ENCODE results near the gene FLT1.

Gene FLT1

DNA sequence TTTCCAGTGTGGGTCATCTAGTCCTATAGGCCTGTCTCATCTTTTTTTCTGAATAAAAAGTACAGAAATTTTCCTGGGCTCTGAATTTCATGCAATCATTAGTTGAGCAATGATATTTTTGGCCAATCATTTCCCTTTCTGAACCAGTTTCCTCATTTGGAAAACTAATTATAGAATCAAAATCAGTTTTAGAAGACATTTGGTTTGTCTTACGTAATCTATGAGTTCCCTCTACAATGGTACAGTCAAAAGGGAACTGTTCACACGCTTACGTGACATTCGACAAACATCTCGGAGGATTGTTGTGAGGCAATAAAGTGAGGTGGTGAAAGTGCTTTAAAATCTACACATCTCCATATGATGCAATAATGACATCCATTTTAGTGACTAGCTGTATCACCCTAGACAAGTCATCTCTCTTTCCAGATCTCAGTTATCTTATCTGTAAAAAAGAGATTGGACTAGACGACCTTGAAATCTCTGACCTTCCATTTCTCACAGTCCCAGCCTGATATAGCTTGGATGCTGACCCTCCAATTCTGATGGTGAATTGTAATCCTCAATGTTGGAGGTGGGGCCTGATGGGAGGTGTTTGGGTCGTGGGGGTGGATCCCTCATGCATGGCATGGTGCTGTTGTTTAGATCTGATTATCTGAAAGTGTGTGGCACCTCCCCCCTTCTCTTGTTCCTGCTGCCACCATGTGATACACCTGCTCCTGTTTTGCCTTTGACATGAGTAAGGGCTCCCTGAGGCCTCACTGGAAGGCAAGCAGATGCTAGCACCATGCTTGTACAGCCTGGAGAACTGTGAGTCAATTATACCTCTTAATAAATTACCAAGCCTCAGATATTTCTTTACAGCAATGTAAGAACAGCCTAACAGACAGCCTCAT is 26.7 kb downstream of the FLT1 start:
- H3K4me3 ChIP-seq: no peak overlapping the region
- no peak overlapping the region for H3K27ac ChIP-seq

DNA sequence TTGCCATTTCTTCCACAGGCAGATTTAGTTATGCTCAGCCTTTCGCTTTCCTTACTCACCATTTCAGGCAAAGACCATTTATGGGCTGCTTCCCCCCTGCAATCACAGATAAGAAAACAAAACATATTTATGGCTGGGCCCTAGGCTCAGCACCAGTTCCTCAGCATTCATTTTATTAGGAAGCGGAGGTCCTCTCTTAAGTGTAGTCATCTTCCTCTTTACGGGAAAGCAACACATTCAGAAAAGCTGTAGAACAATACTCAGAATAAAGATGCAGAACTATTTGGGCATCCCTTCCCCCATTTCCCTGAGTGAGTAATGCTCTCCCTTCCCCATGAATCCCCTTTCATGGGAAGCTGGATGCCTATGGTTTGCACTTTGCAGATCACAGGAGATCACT is 27.9 kb downstream of the FLT1 start:
- Histone ChIP-seq H3K27ac (no peak overlapping the region), H3K4me3 (no peak overlapping the region)

DNA sequence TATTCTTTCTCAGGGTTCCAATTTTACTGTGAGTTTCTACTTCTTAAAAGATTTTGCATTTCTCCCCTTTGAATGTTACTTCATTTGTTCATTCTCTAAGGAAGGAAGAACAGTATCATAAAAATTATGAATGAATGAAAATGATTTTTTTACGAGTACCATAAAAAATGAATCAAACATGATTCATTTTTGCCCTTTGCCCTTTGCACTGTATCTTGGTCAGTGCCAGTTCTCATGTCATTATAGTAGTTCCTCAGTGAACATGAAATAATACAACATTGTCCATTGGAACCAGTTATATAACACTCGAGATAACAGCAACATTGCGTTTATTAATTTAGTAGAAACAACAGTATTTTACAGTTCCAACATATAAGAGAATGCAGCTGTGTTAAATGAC is 28.8 kb downstream of the FLT1 start:
- Histone ChIP-seq H3K27ac (no peak overlapping the region), H3K4me3 (no peak overlapping the region)

DNA sequence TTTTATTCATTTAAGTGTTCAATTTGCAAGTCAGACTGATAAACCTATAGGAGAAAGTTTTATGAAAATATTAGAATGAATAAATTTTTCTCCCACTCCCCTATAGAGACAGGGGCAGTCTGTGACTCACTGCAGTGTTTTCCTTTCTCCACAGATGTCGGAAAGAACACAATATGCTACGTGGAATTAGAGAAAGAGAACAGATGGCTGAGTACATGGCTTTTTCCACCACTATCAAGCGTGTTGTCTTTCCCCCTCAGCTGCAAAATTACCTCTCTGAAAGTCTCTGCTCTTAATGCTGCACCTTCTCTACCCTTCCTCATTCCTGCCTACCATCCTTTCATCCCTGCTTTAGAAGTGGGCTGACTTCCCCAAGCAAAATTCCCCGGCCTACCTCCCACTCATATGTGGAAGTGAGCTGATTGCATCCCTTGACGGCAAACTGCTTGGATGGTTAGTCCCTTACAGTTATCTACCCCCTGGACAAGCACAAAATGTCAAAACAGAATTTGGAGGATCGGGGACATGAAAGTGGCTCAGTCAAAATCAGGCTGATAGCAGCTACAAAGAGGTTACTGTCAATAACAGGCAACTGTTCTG is 30.0 kb downstream of the FLT1 start:
- Histone ChIP-seq H3K27ac (no peak overlapping the region), H3K4me3 (no peak overlapping the region)

DNA sequence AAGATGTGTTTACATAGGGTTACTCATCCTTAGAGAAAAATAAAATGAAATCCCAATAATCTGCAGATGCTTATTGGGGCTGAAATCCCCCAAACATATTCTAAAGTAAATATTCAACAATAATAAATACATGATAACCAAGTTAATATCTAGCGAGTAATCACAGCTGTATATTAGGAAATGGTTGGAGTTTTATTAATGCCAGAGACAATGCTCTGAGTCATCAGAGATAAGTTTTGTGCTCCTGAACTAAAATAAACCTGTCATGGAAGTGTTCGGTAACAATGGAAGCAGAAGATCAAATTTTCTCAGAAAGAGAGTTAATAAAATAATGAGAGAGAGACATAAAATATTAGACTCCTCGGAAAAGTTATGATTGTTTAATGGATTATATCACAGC is 31.4 kb downstream of the FLT1 start:
- Histone ChIP-seq H3K4me3 (no peak overlapping the region), H3K27ac (no peak overlapping the region)

DNA sequence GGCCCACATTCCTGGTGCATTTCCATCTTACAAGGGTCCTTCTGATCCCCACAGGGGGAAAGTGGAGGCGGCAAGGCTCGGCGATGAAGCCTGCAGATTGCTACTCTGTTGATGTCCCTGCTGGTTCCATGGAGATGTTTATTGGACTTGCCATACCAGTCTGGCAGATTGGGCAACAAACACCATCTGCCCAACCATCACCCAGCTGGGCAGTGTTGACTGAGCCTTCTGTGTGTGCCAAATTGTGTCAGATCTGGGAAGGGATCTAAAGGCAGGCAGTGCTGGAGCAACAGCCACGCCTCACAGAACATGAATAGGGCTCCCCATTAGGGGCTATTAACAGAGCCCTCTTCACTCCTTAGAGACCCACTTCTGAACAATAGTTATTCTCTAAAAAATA is 35.0 kb downstream of the FLT1 start:
- no peak overlapping the region for H3K4me3 ChIP-seq

DNA sequence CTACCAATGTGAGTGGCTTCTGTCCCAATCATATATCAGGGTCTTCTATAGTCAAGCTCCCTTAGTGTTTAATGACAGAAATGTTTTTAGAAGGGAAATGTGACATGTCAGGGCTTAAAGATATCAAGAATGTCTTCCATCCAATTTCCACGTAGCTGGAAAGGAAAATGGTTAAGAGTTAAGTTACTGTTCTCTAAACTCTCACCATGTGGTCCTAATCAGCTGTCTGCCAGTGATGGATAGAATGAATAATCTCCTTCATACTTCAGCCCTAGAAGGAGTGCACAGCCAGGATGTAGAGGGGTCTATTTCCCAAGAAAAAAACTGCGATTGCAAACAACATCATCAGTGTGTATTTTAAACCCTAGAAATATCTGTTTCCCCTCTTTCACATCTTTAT is 36.3 kb downstream of the FLT1 start:
- Histone ChIP-seq H3K4me3 (no peak overlapping the region), H3K27ac (no peak overlapping the region)

More for the DNA sequence above, 35.0 kb downstream of the FLT1 start:
- H3K27ac ChIP-seq: no peak overlapping the region

DNA sequence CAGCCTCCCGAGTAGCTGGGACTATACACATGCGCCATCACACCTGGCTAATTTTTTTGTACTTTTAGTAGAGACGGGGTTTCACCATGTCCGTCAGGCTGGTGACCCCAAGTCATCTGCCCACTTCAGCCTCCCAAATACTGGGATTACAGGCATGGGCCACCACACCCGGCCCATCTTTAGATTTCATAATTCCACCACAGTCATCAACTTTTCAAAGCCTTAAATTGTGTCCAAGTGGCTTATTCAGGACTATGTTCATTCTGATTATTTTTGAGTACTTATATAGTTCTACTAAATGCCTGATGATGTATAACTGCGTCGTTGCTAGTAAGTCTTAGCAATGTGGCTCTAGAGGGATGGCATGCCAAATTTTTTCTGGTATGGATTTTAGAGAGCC is 36.9 kb downstream of the FLT1 start:
- H3K27ac ChIP-seq: no peak overlapping the region

DNA sequence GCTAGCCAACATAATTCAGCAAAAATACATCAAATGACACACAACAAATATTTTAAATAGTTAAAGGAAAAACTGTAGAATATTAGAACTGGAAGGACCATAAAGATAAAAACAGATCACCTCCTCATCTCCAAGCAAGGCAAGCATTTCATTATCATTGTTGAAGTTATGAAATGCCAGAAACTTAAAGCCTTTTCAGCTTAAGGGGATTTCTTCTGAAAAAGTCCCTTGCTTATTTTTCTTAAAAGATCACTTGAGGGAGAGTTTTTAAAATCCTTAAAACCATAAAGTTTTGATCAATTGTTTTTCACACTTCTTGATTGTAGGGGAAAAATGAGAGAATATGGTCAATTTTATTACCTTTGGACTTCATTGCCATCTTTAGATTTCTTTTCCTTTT is 37.4 kb downstream of the FLT1 start:
- H3K4me3 ChIP-seq: no peak overlapping the region
- H3K27ac ChIP-seq: no peak overlapping the region

More for the DNA sequence above, 36.9 kb downstream of the FLT1 start:
- H3K4me3 ChIP-seq: no peak overlapping the region

DNA sequence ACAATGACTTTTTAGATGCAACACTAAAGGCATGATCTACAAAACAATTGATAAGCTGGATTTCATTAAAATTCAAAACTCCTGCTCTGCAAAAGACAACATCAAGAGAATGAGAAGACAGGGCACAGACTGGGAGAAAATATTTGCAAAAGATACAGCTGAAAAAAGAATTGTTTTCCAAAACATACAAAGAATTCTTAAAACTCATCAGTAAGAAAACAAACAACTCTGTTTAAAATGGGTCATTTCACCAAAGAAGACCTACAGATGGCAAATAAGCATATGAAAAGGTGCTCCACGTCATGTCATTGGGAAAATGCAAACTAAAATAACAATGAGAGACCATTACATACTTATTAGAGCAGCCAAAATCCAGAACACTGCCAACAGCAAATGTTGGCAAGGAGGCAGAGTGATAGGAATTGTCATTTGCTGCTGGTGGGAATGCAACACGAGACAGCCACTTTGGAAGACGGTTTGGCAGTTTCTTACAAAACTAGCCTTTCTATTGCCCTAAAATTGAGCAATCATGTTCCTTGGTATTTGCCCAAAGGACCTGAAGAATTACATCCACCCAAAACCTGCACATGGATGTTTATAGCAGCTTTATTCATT is 39.2 kb downstream of the FLT1 start:
- Histone ChIP-seq H3K4me3 (no peak overlapping the region), H3K27ac (no peak overlapping the region)

DNA sequence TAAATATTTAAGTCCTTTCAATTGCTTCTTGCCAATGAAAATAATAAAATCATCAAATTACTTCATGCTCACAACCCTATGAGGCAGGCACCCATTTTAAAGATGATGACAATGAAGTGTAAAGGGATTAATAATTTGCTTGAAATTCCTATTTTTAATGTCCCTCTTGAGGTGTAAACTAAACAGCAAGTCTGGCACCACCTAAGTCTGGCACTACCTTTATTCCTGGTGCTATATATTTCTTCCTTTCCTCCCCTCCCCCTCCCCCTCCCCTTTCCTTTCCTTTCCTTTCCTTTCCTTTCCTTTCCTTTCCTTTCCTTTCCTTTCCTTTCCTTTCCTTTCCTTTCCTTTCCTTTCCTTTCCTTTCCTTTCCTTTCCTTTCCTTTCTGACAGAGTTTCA is 42.2 kb downstream of the FLT1 start:
- no peak overlapping the region for H3K27ac ChIP-seq
- H3K4me3 ChIP-seq: no peak overlapping the region

DNA sequence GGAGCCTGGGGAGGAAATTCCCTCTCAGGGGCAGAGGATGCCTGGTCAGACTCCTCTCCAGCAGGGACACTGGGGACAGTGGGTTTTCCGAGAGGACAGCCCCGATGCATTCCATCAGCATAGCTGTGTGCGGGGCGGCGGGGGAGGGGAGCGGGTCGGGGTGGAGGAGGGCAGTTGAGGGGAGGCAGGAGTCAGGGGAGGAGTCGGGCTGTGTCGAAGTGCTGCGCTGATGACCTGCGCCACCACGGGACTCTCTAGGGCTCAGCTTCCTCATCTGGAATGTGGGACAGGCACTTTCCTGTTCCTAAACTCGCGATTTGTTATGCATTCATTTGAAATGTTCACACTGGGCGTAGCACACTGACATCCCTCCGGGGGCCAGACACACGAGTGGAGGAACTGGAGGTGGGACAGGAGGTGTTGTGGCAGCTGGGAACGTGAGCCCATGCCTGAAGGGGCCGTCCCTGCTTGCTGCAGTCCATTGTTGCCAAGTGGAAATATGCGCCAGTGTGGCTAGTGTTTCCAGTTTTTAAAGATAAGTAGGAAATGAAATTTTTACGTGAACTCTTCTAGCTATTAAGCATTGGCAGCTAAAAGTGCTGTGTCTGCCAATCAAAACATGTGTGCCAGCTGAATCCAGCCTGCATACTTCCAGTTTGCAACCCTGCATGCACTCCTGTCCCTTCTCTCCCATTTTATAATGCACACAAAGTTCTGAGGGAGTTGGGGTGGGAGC is 43.3 kb downstream of the FLT1 start:
- H3K4me3 ChIP-seq: peak overlapping the region in 1 of 7 experiments; percentile 10
- H3K27ac ChIP-seq: no peak overlapping the region

DNA sequence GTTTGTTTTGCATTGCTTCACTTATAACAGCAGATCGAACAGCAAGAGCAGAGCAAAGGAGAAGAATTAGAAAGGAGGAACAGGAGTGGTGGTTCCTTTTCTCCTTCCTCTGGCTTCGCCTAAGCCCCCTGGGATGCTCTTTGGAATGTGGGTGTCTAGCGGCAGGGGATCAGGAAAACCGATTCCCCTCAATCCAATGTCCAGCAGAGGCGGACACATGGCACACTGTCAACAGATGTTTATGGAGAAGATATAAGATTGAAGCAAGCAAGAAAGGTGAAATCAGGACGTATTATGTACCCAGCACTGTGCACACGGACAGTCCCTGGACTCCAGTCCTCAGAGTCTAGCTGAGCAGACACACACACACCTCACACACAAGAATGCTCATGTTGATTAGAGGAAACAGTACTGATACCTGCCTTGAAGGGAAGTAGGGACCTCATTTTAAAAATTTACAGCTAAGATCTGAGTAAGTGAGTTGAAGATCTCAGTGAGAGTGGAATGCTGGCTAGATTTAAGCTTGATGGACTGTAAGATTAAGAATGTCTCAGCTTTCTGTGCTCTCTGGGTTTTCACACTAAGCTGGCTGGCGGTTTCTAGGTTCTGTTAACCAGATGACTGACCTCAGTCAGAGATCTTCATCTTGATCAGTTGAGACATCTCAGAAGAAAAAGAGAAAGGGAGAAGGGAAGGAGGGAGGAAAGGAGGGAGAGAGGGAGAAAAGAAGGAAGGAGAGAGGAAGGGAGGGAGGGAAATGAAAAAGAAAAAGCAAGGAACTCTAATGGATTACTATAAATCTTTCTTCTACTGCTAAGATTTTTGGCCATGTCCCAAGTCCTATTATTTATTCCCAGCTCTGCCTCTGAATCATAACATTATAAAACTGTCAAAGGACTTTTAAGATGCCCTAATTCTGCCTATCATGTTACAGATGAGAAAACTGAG is 44.8 kb downstream of the FLT1 start:
- H3K4me3 ChIP-seq: no peak overlapping the region
- no peak overlapping the region for H3K27ac ChIP-seq

DNA sequence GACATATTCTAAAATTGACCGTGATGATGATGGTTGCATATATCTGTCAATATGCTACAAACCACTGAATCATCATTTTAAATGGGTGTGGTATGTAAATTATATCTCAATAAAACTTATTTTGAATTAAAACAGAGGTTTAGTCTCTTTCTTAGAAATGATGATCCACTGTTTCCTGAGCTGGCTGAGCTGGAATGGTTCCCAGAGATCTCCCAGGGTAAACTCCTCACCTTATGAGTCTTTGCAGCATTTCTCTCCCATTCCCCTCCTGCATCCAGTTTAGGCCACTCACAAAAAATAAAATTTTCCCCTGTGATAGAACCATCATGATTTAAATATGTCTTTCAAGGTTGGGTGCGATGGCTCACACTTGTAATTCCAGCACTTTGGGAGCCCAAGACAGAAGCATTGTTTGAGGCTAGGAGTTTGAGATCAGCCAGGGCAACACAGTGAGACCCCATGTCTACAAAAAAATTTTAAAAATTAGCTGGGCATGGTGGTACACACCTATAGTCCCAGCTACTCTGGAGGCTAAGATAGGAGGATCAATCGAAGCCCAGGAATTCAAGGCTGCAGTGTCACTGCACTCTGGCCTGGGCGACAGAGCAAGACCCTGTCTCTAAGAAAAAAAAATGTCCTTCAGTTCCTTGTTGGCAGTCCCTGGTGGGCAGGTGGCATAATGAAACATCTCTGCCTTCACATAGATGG is 46.1 kb downstream of the FLT1 start:
- no peak overlapping the region for H3K4me3 ChIP-seq
- H3K27ac ChIP-seq: no peak overlapping the region

DNA sequence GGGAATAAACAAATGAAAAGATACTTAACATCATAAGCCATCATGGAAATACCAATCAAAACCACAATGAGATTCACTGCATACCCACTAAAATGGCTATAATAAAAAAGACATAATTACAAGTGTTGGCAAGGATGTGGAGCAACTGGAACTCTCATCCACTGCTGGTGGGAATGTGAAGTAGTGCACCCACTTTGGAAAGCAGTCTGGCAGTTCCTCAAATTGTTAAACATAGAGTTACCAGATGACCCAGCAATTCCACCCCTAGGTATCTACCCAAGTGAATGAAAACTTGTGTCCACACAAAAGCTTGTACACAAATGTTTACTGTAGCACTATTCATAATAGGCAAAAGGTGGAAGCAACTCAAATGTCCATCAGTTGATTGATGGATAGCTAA is 46.9 kb downstream of the FLT1 start:
- H3K27ac ChIP-seq: no peak overlapping the region
- no peak overlapping the region for H3K4me3 ChIP-seq

DNA sequence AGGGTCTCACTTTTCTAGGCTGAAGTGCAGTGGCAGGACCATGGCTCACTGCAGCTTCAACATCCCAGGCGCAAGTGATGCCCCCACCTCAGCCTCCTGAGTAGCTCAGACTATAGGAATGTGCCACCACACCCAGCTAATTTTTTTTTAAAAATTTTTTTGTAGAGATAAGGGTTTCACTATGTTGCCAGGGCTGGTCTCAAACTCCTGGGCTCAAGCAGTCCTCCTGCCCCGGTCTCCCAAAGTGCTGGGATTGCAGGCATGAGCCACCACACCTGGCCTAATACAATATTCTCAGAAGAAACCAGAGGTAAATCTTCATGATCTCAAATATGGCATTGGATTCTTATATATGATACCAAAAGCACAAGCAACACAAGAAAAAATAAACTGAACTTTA is 47.7 kb downstream of the FLT1 start:
- no peak overlapping the region for H3K4me3 ChIP-seq
- H3K27ac ChIP-seq: no peak overlapping the region

DNA sequence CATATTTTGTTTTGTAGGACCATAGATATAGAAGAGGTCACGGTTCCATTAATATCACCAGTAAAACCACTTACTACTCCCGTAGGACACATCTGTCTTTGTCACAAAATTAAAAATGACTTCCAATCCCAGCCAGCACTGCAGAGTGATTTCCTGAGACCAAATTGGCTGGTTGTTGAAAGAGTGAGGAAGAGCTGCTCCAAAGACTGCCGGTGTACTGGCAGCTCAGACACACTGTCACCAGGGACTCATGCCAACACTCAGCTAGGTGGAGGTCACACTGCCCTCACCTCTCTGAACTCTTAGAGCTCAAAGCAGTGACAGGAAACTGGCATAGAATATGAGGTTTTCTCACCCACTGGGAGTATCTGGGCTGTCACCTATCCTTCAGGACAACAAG is 52.1 kb downstream of the FLT1 start:
- Histone ChIP-seq H3K4me3 (no peak overlapping the region), H3K27ac (no peak overlapping the region)

DNA sequence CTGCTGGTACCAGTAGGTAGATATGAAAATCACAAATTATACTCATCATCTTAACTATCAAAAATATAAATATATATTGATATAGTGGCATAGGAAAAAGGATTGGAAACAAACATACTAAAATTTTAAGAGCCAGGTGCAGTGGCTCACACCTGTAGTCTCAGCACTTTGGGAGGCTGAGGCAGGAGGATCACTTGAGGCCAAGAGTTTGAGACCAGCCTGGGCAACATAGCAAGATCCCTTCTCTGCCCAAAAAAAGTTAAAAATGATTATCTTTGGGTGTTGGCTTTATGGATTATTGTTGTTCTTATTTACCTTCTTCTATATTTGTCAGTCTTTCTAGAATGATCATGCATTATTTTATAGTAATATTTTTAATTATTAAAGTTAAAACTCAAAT is 53.4 kb downstream of the FLT1 start:
- Histone ChIP-seq H3K27ac (no peak overlapping the region), H3K4me3 (no peak overlapping the region)

Measured in skin epidermis (tissue), 12 donors.